Fibroblast of lung (primary cell): Measurements from ENCODE around the gene HDAC2.

ENCODE experiments used
- CTCF ChIP-seq, 2 donors: IDR thresholded peaks in 1 of 2; conservative IDR thresholded peaks in 1 of 2; 1 replicate in 1 of 2; 2 replicates in 1 of 2; pipeline ENCODE4 v1.5.1; 2011 to 2012; ENCODE audit warnings: low read length in 2 of 2, control low read depth in 1 of 2, inconsistent platforms in 1 of 2, low read depth in 1 of 2, mild to moderate bottlenecking in 1 of 2
- EZH2 ChIP-seq: IDR thresholded peaks from 2 replicates; pipeline ENCODE4 v1.5.1; 2012; ENCODE audit warnings: low read length, control low read depth, mild to moderate bottlenecking; ENCODE audit errors: missing control alignments

- no peak for TF ChIP-seq CTCF (conservative IDR thresholded peaks at IDR 0.05 in 1 of 2, IDR thresholded peaks at IDR 0.05 in 1 of 2; ENCODE audit: low read depth in 1 of 2, low read length in 2 of 2)
- TF ChIP-seq EZH2 = no peak
Measured at GRCh38 chr6:113999284-113999683, 28.3 kb upstream of the HDAC2 start.
